Measurements from ENCODE around the gene TSPAN4.

The TSPAN4 gene, protein sequence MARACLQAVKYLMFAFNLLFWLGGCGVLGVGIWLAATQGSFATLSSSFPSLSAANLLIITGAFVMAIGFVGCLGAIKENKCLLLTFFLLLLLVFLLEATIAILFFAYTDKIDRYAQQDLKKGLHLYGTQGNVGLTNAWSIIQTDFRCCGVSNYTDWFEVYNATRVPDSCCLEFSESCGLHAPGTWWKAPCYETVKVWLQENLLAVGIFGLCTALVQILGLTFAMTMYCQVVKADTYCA

DNA sequence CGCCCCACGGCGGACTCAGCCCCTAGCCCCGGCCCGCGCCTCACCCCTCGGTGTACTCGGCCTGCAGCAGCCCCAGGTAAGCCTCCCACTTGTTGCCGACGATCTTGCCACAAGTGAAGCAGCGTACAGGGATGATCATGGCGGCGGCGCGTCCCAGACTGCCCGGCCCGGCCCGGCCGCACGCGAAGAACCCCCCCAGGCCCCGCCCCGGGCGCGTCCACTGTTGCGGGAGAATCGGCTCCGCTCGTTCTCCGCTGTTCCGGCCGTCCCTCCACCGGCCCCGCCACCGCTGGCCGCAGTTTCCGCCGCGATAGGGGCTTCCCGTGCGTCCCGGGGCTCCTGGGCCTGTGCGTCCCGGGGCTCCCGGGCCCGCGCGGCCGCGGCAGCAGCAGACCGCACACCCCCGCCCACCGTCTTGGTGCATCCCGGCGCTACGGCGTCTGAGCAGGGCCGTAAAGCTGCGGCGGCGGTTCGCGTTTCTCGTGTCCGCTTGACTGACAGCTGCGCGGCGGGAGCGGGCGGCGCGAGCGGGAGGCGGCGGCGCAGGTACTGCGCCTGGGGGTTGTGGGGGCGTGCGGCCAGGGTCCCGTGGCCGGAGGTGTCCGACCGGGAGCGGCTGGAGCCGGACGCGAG, at the start of gene TSPAN4, which contains the start of gene POLR2L:
Gene TSPAN4, plus strand, starts transcription at position 483 of the 633 bp plus-strand sequence. CDS start 7,453 bp downstream, outside the sequence.
Gene POLR2L, minus strand, starts transcription at position 160 of the 633 bp plus-strand sequence. Its CDS starts 21 bp downstream, at position 139.
- H3K9ac ChIP-seq: peak within 1 kb of the TSS; percentile 98
- no peaks in the 10 kb centered on the region for H3K9me3 ChIP-seq
- TF ChIP-seq Cebpa-rat (IDR thresholded peaks at IDR 0.05): no peak
- H3K4me3 ChIP-seq: peak within 1 kb of the TSS; percentile 82
- peaks cover 36% of the 10 kb centered on the region for H3K36me3 ChIP-seq
- peak within 1 kb of the TSS; percentile 98 for H3K4me2 ChIP-seq
- peaks cover 58% of the 10 kb centered on the region for H3K4me1 ChIP-seq
- no peaks in the 10 kb centered on the region for H3K27me3 ChIP-seq
- peaks cover 71% of the 10 kb centered on the region for H4K20me1 ChIP-seq
- peak within 1 kb of the TSS; percentile 100 for H3K27ac ChIP-seq

DNA sequence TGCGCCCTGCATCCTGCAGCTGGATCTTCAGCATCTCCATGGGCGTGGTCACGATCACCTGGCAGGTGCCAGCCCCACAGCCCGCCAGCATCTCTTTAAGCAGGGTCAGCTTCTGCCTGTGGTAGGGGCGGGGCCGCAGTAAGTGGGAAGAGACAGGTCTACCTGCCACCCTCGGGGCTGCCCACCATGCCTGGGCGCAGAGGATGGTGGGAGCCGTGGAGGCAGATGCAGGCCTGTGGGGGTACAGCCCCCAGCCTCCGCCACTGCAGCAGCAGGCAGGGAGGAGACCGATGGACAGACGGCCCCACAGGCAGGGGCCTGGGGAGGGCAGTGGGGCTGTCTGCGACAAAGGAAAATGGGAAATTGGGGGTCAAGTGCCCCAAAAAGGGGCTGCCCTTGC, 49.8 kb upstream of the TSPAN4 start:
- Histone ChIP-seq H3K36me3 (peaks cover 41% of the 10 kb centered on the region), H3K27ac (no peak overlapping the region), H3K9me3 (no peaks in the 10 kb centered on the region), H3K4me3 (no peak overlapping the region), H3K4me2 (no peak overlapping the region), H3K9ac (no peak overlapping the region), H3K27me3 (no peaks in the 10 kb centered on the region), H4K20me1 (peaks cover 67% of the 10 kb centered on the region), H3K4me1 (peaks cover 45% of the 10 kb centered on the region)
- no peak for TF ChIP-seq Cebpa-rat (IDR thresholded peaks at IDR 0.05)

DNA sequence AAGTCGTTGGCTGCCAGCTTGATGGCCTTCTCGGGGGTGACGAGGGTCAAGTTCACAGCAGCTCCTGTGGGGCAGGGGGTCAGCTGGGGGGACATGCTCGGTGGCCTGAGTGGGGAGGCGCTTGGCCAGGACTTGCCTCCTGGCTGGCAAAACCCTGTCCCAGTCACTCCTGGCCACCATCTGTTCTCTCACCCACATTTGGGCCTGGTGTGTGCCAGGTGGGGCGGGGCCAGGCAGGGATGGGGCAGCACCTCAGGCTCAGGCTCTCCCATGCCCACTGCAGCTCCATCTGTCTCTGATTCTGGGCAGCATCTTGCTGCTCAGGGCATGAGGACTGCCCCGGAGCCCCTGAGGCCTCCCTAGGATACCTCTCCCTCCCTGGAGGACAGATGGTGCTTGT, 49.1 kb upstream of the TSPAN4 start:
- Histone ChIP-seq H4K20me1 (peaks cover 62% of the 10 kb centered on the region), H3K4me3 (no peak overlapping the region), H3K4me2 (no peak overlapping the region), H3K27me3 (no peaks in the 10 kb centered on the region), H3K9me3 (no peaks in the 10 kb centered on the region), H3K36me3 (peaks cover 41% of the 10 kb centered on the region), H3K4me1 (peaks cover 42% of the 10 kb centered on the region), H3K27ac (no peak overlapping the region), H3K9ac (no peak overlapping the region)
- TF ChIP-seq Cebpa-rat (IDR thresholded peaks at IDR 0.05): no peak

DNA sequence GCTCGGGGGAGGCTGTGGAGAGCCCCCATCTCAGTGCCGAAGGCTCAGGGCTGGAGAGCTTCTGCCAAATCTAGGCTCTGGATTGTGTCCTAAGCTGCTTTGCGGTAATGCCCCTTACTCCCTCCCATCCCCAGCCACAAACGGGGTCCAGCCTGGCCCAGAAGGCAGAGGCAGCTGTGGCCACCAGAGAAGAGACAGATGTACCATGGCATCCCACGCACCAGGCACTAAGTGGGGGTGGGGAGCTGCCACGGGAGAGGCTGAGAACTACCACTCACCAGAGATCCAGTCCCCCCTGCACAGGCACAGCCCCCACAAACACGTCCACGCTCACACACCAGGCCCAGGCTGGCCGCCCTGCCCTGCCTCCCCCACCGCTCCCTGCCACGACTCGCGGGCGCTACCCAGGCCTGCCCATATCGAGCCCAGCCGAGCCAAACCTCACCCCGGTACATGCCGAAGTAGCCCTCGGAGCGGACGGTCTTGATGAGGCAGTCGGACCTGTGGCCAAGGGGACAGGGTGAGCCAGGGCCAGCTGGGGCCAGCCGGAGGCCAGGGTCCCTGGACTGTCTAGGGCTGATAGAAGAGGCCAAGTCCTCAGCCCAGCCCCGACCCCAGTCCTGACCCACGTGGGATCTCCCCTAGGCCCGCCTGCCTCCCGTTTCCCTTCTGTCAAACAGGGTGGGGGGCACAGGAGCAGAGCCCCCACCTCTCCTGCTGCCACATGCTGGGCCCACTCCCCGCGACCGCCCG, 48.5 kb upstream of the TSPAN4 start:
- peaks cover 44% of the 10 kb centered on the region for H3K36me3 ChIP-seq
- H3K4me2 ChIP-seq: 0 out of 2 replicates have a peak overlapping the region, but pooled peaks have one; percentile 7
- no peaks in the 10 kb centered on the region for H3K27me3 ChIP-seq
- H3K4me3 ChIP-seq: no peak overlapping the region
- H4K20me1 ChIP-seq: peaks cover 58% of the 10 kb centered on the region
- no peaks in the 10 kb centered on the region for H3K9me3 ChIP-seq
- 0 out of 2 replicates have a peak overlapping the region, but pooled peaks have one; percentile 2 for H3K9ac ChIP-seq
- H3K4me1 ChIP-seq: peaks cover 36% of the 10 kb centered on the region
- no peak for TF ChIP-seq Cebpa-rat (IDR thresholded peaks at IDR 0.05)
- H3K27ac ChIP-seq: no peak overlapping the region

DNA sequence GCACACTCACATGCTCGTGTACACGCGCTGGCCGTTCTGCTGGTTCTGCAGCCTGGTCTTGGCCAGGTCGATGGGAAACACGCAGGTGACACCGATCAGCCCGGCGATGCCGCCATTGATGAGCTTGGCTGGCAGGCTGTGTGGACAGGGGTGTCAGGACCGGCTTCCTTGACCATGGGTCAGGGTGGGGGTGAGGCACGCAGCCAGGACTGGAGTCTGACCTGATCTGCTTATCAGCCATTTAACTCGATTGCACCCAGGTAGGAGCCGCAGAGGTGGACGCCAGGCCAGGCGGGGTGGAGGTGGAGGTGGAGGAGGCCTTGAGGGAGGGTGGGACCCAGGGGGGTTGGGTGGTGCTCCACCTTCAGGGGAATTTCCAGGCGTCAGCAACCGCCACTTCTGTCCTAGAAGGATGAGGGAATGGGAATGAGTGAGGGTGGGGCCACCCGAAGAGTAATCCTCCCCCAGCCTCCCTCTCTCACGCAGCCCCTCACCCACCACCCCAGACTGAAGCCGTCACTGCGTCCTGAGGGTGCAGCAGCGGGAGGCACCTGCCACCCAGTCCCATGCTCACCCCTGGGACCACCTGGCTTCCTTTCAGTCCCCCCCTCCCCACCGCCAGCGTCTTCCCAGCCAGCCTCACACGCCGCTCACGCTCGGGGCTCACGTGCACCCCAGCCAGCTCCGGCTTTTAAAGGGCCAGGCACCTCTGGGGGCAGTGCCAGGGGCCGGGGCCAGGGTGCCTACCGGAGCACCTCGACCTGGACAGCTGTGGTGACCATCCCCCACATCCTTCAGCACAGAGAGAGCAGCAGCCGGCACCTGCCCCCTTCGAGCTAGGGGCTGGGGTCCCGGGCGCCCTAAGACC, 47.7 kb upstream of the TSPAN4 start:
- Histone ChIP-seq H4K20me1 (peaks cover 64% of the 10 kb centered on the region), H3K36me3 (peaks cover 52% of the 10 kb centered on the region), H3K27ac (0 out of 2 replicates have a peak overlapping the region, but pooled peaks have one; percentile 81), H3K4me3 (peak overlapping the region; percentile 97), H3K4me1 (peaks cover 31% of the 10 kb centered on the region), H3K27me3 (no peaks in the 10 kb centered on the region), H3K9me3 (no peaks in the 10 kb centered on the region), H3K9ac (peak overlapping the region; percentile 78; the same call in 1 of the 2 replicates), H3K4me2 (peak overlapping the region; percentile 100)
- TF ChIP-seq Cebpa-rat (IDR thresholded peaks at IDR 0.05): no peak

DNA sequence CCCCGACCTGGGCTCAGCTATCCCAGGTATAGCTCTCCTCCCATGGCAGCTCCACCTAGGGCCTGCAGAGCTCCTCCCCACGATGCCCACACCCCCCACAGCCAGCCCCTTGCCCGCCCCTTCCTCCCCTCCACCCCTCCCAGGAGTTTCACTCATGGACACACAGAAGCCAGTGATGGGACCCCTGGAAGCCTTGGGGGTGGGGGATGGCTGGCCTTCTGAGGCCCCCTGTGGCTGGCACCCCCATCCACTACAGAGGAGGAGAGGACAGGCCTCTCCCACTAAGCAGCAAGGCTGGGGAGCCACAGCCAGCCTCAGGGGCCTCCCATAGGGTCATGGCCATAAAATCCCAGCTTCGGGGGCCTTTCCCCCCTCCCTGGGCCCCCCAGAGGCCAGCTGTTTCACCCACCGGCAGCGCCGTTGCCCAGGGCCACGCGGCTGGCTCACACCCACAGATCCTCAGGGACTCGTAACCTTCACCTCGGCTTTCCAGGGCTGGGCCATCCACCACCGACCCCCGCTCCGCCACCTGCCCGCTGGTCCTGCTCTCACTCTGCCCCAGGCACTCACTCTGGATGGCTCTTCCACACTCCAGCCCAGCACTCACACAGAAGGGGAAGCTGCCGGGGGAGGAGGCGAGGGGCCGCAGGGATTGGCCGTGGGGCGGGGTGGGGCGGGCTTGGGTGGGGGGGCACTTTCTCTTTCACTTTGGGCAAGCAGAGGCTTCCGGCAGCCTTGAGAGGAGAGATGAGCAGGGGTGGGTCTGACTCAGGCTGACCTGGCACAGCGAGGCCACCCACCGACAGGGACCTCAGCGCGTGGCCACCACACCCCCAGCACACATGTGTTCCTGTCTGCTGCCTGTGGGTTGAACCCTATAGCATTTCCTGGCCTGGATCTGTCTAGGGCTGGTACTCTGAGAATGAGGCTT, 46.8 kb upstream of the TSPAN4 start:
- H3K4me3 ChIP-seq: peak overlapping the region; percentile 97

DNA sequence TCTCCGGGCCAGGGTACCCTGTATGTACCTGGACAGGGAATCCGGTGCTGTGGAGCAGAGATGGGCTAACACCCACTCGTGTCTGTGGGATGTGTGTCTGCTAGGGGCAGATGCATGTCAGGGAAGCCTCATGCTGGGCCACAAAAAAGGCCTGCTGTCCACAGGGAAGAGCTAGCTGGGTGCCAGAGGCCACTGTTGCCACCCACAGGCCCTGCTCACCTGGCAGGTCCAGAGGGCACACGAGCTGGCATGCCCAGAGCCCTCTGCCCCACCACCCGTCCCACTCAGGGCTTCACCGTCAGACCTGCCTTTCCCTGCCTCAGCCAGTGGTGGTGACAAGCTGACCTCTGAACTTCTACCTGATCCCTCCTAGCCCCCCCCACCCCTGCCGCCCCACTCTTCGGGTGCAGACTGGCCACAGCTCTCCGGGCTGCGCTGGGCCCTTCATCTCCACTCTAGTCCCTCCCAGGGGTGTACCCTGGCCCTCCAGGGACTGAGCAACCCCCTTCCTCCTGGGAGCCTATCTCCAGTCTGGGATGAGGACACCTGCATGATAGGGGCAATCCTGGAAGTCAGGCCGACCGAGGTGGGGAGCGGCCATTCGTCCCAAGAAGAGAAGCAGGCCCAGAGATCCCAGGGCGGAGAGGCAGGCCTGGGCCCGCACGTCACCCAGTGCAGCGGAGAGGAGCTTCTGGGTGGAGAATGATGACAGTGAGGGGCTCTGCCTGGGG, 45.9 kb upstream of the TSPAN4 start:
- Histone ChIP-seq H4K20me1 (peaks cover 53% of the 10 kb centered on the region), H3K27ac (peak overlapping the region; percentile 88), H3K4me3 (peak overlapping the region; percentile 97), H3K36me3 (peaks cover 58% of the 10 kb centered on the region), H3K4me2 (peak overlapping the region; percentile 100), H3K9ac (peak overlapping the region; percentile 90), H3K27me3 (no peaks in the 10 kb centered on the region), H3K4me1 (peaks cover 31% of the 10 kb centered on the region), H3K9me3 (no peaks in the 10 kb centered on the region)
- no peak for TF ChIP-seq Cebpa-rat (IDR thresholded peaks at IDR 0.05)

More for the DNA sequence above, 46.8 kb upstream of the TSPAN4 start:
- peaks cover 61% of the 10 kb centered on the region for H4K20me1 ChIP-seq
- H3K9me3 ChIP-seq: no peaks in the 10 kb centered on the region
- peak overlapping the region; percentile 100 for H3K4me2 ChIP-seq
- peak overlapping the region; percentile 90 for H3K9ac ChIP-seq
- peaks cover 31% of the 10 kb centered on the region for H3K4me1 ChIP-seq
- peaks cover 58% of the 10 kb centered on the region for H3K36me3 ChIP-seq
- TF ChIP-seq Cebpa-rat (IDR thresholded peaks at IDR 0.05): no peak
- peak overlapping the region; percentile 88 for H3K27ac ChIP-seq
- H3K27me3 ChIP-seq: no peaks in the 10 kb centered on the region

Data from BLaER1 (cell line).